ENCODE results near the gene SCAF4. TPM values are rescaled to one million over a fixed set of nuclear protein-coding genes. Genes with fewer than 3 reads are reported as not detected.
A peak's percentile ranks its signal among the peaks of the same experiment; 100 is the strongest.

The SCAF4 gene
- total RNA-seq, result 70.9 TPM
- 10 to 100 TPM; 15.8 to 20.6 (median 18.6) TPM for polyA plus RNA-seq

- no peaks in the 10 kb centered on the region for H3K27me3 Mint-ChIP-seq
- H3K4me1 Mint-ChIP-seq, result peaks cover 0 to 15% (median 10%) of the 10 kb centered on the region in 4 donors
- peaks cover 52% of the 10 kb centered on the region for H3K4me1 ChIP-seq (ENCODE audit: control insufficient read depth, insufficient read depth, low read length, poor library complexity, severe bottlenecking)
- H3K27me3 ChIP-seq (ENCODE audit: control insufficient read depth, insufficient read depth, low read length), result no peaks in the 10 kb centered on the region
- ATAC-seq (ENCODE audit: low read depth in 2 of 2), result peak; percentile 84 to 85
- DNase-seq, result peak; percentile 75 to 86 (median 77)
- H3K27ac Mint-ChIP-seq, result peak within 1 kb of the TSS; percentile 84 to 94 (median 84)
- H3K4me3 ChIP-seq (ENCODE audit: low read depth, low read length), result peak within 1 kb of the TSS; percentile 94
- no peaks in the 10 kb centered on the region for H3K36me3 Mint-ChIP-seq
- H3K9me3 ChIP-seq (ENCODE audit: control insufficient read depth in 2 of 2, low read length in 2 of 2), result no peaks in the 10 kb centered on the region
- peaks cover 0 to 2% (median 0%) of the 10 kb centered on the region in 7 donors for H3K9me3 Mint-ChIP-seq
- H3K4me3 Mint-ChIP-seq, result peak within 1 kb of the TSS in 2 of 4 donors; percentile 78 to 91
- H3K36me3 ChIP-seq (ENCODE audit: control insufficient read depth, insufficient read depth, low read length), result no peaks in the 10 kb centered on the region
- peak within 1 kb of the TSS; percentile 88 for H3K27ac ChIP-seq (ENCODE audit: insufficient read depth, low read length, poor library complexity, severe bottlenecking)
Observed at GRCh38 chr21:31731857-31732596, at the start of gene SCAF4. TSS of gene SCAF4 (minus strand) at chr21:31732118. CDS start at chr21:31731692, 426 bp downstream.

- Histone ChIP-seq H3K27me3 (ENCODE audit: control insufficient read depth, insufficient read depth, low read length) (peaks cover 2% of the 10 kb centered on the region), H3K9me3 (ENCODE audit: control insufficient read depth in 2 of 2, low read length in 2 of 2) (no peaks in the 10 kb centered on the region), H3K27ac (ENCODE audit: insufficient read depth, low read length, poor library complexity, severe bottlenecking) (no peak overlapping the region), H3K36me3 (ENCODE audit: control insufficient read depth, insufficient read depth, low read length) (no peaks in the 10 kb centered on the region), H3K4me3 (ENCODE audit: low read depth, low read length) (no peak overlapping the region), H3K4me1 (ENCODE audit: control insufficient read depth, insufficient read depth, low read length, poor library complexity, severe bottlenecking) (no peaks in the 10 kb centered on the region)
- no peaks in the 10 kb centered on the region for H3K36me3 Mint-ChIP-seq
- ATAC-seq (ENCODE audit: low read depth in 2 of 2), result no peak
- H3K27me3 Mint-ChIP-seq, result peaks cover 4% of the 10 kb centered on the region
- H3K27ac Mint-ChIP-seq, result no peak overlapping the region
- peaks cover 0 to 4% (median 0%) of the 10 kb centered on the region in 4 donors for H3K4me1 Mint-ChIP-seq
- H3K4me3 Mint-ChIP-seq, result no peak overlapping the region
- no peak for DNase-seq
- H3K9me3 Mint-ChIP-seq, result peaks cover 0 to 2% (median 0%) of the 10 kb centered on the region in 7 donors
Observed at GRCh38 chr21:31780944-31781343, 49.0 kb upstream of the SCAF4 start.

GRCh38 chr21:31778546-31778945, 46.6 kb upstream of the SCAF4 start:
- ATAC-seq (ENCODE audit: low read depth in 2 of 2), result no peak
- no peaks in the 10 kb centered on the region for H3K36me3 ChIP-seq (ENCODE audit: control insufficient read depth, insufficient read depth, low read length)

GRCh38 chr21:31777857-31778256, 45.9 kb upstream of the SCAF4 start:
- H3K4me3 ChIP-seq (ENCODE audit: low read depth, low read length), result no peak overlapping the region
- no peaks in the 10 kb centered on the region for H3K36me3 ChIP-seq (ENCODE audit: control insufficient read depth, insufficient read depth, low read length)
- Mint-ChIP-seq H3K4me1 (peaks cover 0 to 4% (median 0%) of the 10 kb centered on the region in 4 donors), H3K9me3 (no peaks in the 10 kb centered on the region), H3K4me3 (no peak overlapping the region), H3K36me3 (no peaks in the 10 kb centered on the region), H3K27ac (no peak overlapping the region), H3K27me3 (peaks cover 15% of the 10 kb centered on the region)
- no peaks in the 10 kb centered on the region for H3K4me1 ChIP-seq (ENCODE audit: control insufficient read depth, insufficient read depth, low read length, poor library complexity, severe bottlenecking)
- ATAC-seq (ENCODE audit: low read depth in 2 of 2) (no peak), DNase-seq (no peak)
- peaks cover 2% of the 10 kb centered on the region for H3K27me3 ChIP-seq (ENCODE audit: control insufficient read depth, insufficient read depth, low read length)
- no peak overlapping the region for H3K27ac ChIP-seq (ENCODE audit: insufficient read depth, low read length, poor library complexity, severe bottlenecking)
- no peaks in the 10 kb centered on the region for H3K9me3 ChIP-seq (ENCODE audit: control insufficient read depth in 2 of 2, low read length in 2 of 2)

More at GRCh38 chr21:31778546-31778945, 46.6 kb upstream of the SCAF4 start:
- no peak overlapping the region for H3K4me3 ChIP-seq (ENCODE audit: low read depth, low read length)
- no peak overlapping the region for H3K27ac ChIP-seq (ENCODE audit: insufficient read depth, low read length, poor library complexity, severe bottlenecking)
- Mint-ChIP-seq H3K27me3 (peaks cover 11% of the 10 kb centered on the region), H3K4me1 (peaks cover 0 to 2% (median 0%) of the 10 kb centered on the region in 4 donors), H3K36me3 (no peaks in the 10 kb centered on the region), H3K27ac (no peak overlapping the region), H3K4me3 (no peak overlapping the region), H3K9me3 (no peaks in the 10 kb centered on the region)
- H3K27me3 ChIP-seq (ENCODE audit: control insufficient read depth, insufficient read depth, low read length), result peaks cover 2% of the 10 kb centered on the region
- DNase-seq, result no peak
- no peaks in the 10 kb centered on the region for H3K9me3 ChIP-seq (ENCODE audit: control insufficient read depth in 2 of 2, low read length in 2 of 2)
- no peaks in the 10 kb centered on the region for H3K4me1 ChIP-seq (ENCODE audit: control insufficient read depth, insufficient read depth, low read length, poor library complexity, severe bottlenecking)

GRCh38 chr21:31774031-31774430, 42.1 kb upstream of the SCAF4 start:
- Histone ChIP-seq H3K27ac (ENCODE audit: insufficient read depth, low read length, poor library complexity, severe bottlenecking) (no peak overlapping the region), H3K4me3 (ENCODE audit: low read depth, low read length) (no peak overlapping the region), H3K9me3 (ENCODE audit: control insufficient read depth in 2 of 2, low read length in 2 of 2) (no peaks in the 10 kb centered on the region), H3K27me3 (ENCODE audit: control insufficient read depth, insufficient read depth, low read length) (peaks cover 2% of the 10 kb centered on the region), H3K4me1 (ENCODE audit: control insufficient read depth, insufficient read depth, low read length, poor library complexity, severe bottlenecking) (no peaks in the 10 kb centered on the region), H3K36me3 (ENCODE audit: control insufficient read depth, insufficient read depth, low read length) (no peaks in the 10 kb centered on the region)
- Mint-ChIP-seq H3K27ac (no peak overlapping the region), H3K4me1 (peaks cover 0 to 4% (median 0%) of the 10 kb centered on the region in 4 donors), H3K27me3 (peaks cover 16% of the 10 kb centered on the region), H3K9me3 (no peaks in the 10 kb centered on the region), H3K36me3 (no peaks in the 10 kb centered on the region), H3K4me3 (no peak overlapping the region)
- DNase-seq (no peak), ATAC-seq (ENCODE audit: low read depth in 2 of 2) (no peak)

- H3K27ac Mint-ChIP-seq, result no peak overlapping the region
Observed at GRCh38 chr21:31772674-31773555, 41.0 kb upstream of the SCAF4 start.

GRCh38 chr21:31771685-31772084, 39.8 kb upstream of the SCAF4 start:
- H3K4me1 Mint-ChIP-seq, result peaks cover 0 to 4% (median 2%) of the 10 kb centered on the region in 4 donors
- Histone ChIP-seq H3K4me3 (ENCODE audit: low read depth, low read length) (no peak overlapping the region), H3K4me1 (ENCODE audit: control insufficient read depth, insufficient read depth, low read length, poor library complexity, severe bottlenecking) (no peaks in the 10 kb centered on the region), H3K36me3 (ENCODE audit: control insufficient read depth, insufficient read depth, low read length) (no peaks in the 10 kb centered on the region), H3K9me3 (ENCODE audit: control insufficient read depth in 2 of 2, low read length in 2 of 2) (no peaks in the 10 kb centered on the region), H3K27ac (ENCODE audit: insufficient read depth, low read length, poor library complexity, severe bottlenecking) (no peak overlapping the region), H3K27me3 (ENCODE audit: control insufficient read depth, insufficient read depth, low read length) (no peaks in the 10 kb centered on the region)
- no peaks in the 10 kb centered on the region for H3K36me3 Mint-ChIP-seq
- peaks cover 16% of the 10 kb centered on the region for H3K27me3 Mint-ChIP-seq
- no peaks in the 10 kb centered on the region for H3K9me3 Mint-ChIP-seq
- H3K27ac Mint-ChIP-seq, result no peak overlapping the region
- DNase-seq (no peak), ATAC-seq (ENCODE audit: low read depth in 2 of 2) (no peak)
- H3K4me3 Mint-ChIP-seq, result no peak overlapping the region

More at GRCh38 chr21:31772674-31773555, 41.0 kb upstream of the SCAF4 start:
- Histone ChIP-seq H3K4me1 (ENCODE audit: control insufficient read depth, insufficient read depth, low read length, poor library complexity, severe bottlenecking) (no peaks in the 10 kb centered on the region), H3K27ac (ENCODE audit: insufficient read depth, low read length, poor library complexity, severe bottlenecking) (no peak overlapping the region), H3K36me3 (ENCODE audit: control insufficient read depth, insufficient read depth, low read length) (no peaks in the 10 kb centered on the region), H3K9me3 (ENCODE audit: control insufficient read depth in 2 of 2, low read length in 2 of 2) (no peaks in the 10 kb centered on the region), H3K27me3 (ENCODE audit: control insufficient read depth, insufficient read depth, low read length) (no peaks in the 10 kb centered on the region), H3K4me3 (ENCODE audit: low read depth, low read length) (no peak overlapping the region)
- no peak overlapping the region for H3K4me3 Mint-ChIP-seq
- DNase-seq, result no peak
- H3K9me3 Mint-ChIP-seq, result no peaks in the 10 kb centered on the region
- peak in 1 of 2 donors; percentile 50 for ATAC-seq (ENCODE audit: low read depth in 2 of 2)
- no peaks in the 10 kb centered on the region for H3K36me3 Mint-ChIP-seq
- peaks cover 0 to 4% (median 0%) of the 10 kb centered on the region in 4 donors for H3K4me1 Mint-ChIP-seq
- H3K27me3 Mint-ChIP-seq, result peaks cover 16% of the 10 kb centered on the region
